ENCODE results near the gene LTBP1. TPM values are rescaled to one million over a fixed set of nuclear protein-coding genes. Genes with fewer than 3 reads are reported as not detected.

The LTBP1 gene
- total and polyA plus RNA-seq, 2 experiments from 2014 or later: 35.6 to 68.9 TPM

- no peak for DNase-seq (ENCODE audit: low spot score)
- Histone ChIP-seq H3K9me3 (ENCODE audit: low read depth) (no peaks in the 10 kb centered on the region), H3K4me1 (ENCODE audit: insufficient read depth) (no peaks in the 10 kb centered on the region), H3K27me3 (no peaks in the 10 kb centered on the region), H3K4me2 (no peak overlapping the region), H3K36me3 (replicated peaks; ENCODE audit: insufficient read depth, low read depth) (no peaks in the 10 kb centered on the region), H3K79me2 (no peaks in the 10 kb centered on the region), H2AFZ (no peak overlapping the region), H3K9me2 (replicated peaks; ENCODE audit: insufficient read depth) (no peaks in the 10 kb centered on the region), H3K27ac (no peak overlapping the region), H4K20me1 (ENCODE audit: insufficient read depth, poor library complexity, severe bottlenecking) (no peaks in the 10 kb centered on the region), H3K4me3 (no peak overlapping the region)
- 95% methylated on average over 4 of the region's 4 CpGs for WGBS (ENCODE audit: low lambda C conversion rate, missing lambda C conversion rate)
- no peak for TF ChIP-seq EZH2 (IDR thresholded peaks at IDR 0.05; ENCODE audit: borderline replicate concordance)
- TF ChIP-seq EZH2phosphoT487 (IDR thresholded peaks at IDR 0.05; ENCODE audit: low read depth, severe bottlenecking, unreplicated experiment): no peak
- no peak for TF ChIP-seq CTCF (IDR thresholded peaks at IDR 0.05; ENCODE audit: poor library complexity)
Observed at GRCh38 chr2:33337981-33338380, 391.2 kb downstream of the LTBP1 start.

GRCh38 chr2:33339269-33339668 lies 392.5 kb downstream of the LTBP1 start:
- no peaks in the 10 kb centered on the region for H3K36me3 ChIP-seq (replicated peaks; ENCODE audit: insufficient read depth, low read depth)
- no peaks in the 10 kb centered on the region for H3K4me1 ChIP-seq (ENCODE audit: insufficient read depth)
- no peak overlapping the region for H3K27ac ChIP-seq
- H3K4me3 ChIP-seq: no peak overlapping the region
- TF ChIP-seq CTCF (IDR thresholded peaks at IDR 0.05; ENCODE audit: poor library complexity): no peak
- WGBS (ENCODE audit: low lambda C conversion rate, missing lambda C conversion rate): 84% methylated on average over 5 of the region's 5 CpGs
- no peak overlapping the region for H2AFZ ChIP-seq
- H4K20me1 ChIP-seq (ENCODE audit: insufficient read depth, poor library complexity, severe bottlenecking): no peaks in the 10 kb centered on the region
- no peaks in the 10 kb centered on the region for H3K9me2 ChIP-seq (replicated peaks; ENCODE audit: insufficient read depth)
- H3K4me2 ChIP-seq: no peak overlapping the region
- H3K79me2 ChIP-seq: no peaks in the 10 kb centered on the region
- DNase-seq (ENCODE audit: low spot score): no peak
- H3K27me3 ChIP-seq: no peaks in the 10 kb centered on the region
- no peaks in the 10 kb centered on the region for H3K9me3 ChIP-seq (ENCODE audit: low read depth)

GRCh38 chr2:33340280-33340679 lies 393.5 kb downstream of the LTBP1 start:
- no peak overlapping the region for H3K27ac ChIP-seq
- no peak overlapping the region for H2AFZ ChIP-seq
- no peaks in the 10 kb centered on the region for H3K9me3 ChIP-seq (ENCODE audit: low read depth)
- no peaks in the 10 kb centered on the region for H3K4me1 ChIP-seq (ENCODE audit: insufficient read depth)
- no peak overlapping the region for H3K4me3 ChIP-seq
- no peaks in the 10 kb centered on the region for H3K9me2 ChIP-seq (replicated peaks; ENCODE audit: insufficient read depth)
- no peak overlapping the region for H3K4me2 ChIP-seq
- no peaks in the 10 kb centered on the region for H3K79me2 ChIP-seq
- 93% methylated on average over 6 of the region's 6 CpGs for WGBS (ENCODE audit: low lambda C conversion rate, missing lambda C conversion rate)
- no peak for DNase-seq (ENCODE audit: low spot score)
- no peaks in the 10 kb centered on the region for H3K27me3 ChIP-seq
- H3K36me3 ChIP-seq (replicated peaks; ENCODE audit: insufficient read depth, low read depth): no peaks in the 10 kb centered on the region
- TF ChIP-seq CTCF (IDR thresholded peaks at IDR 0.05; ENCODE audit: poor library complexity) (no peak), EZH2 (IDR thresholded peaks at IDR 0.05; ENCODE audit: borderline replicate concordance) (no peak), EZH2phosphoT487 (IDR thresholded peaks at IDR 0.05; ENCODE audit: low read depth, severe bottlenecking, unreplicated experiment) (no peak)
- no peaks in the 10 kb centered on the region for H4K20me1 ChIP-seq (ENCODE audit: insufficient read depth, poor library complexity, severe bottlenecking)

GRCh38 chr2:33342171-33342570 lies 395.4 kb downstream of the LTBP1 start:
- H3K36me3 ChIP-seq (replicated peaks; ENCODE audit: insufficient read depth, low read depth): no peaks in the 10 kb centered on the region
- no peaks in the 10 kb centered on the region for H3K79me2 ChIP-seq
- WGBS (ENCODE audit: low lambda C conversion rate, missing lambda C conversion rate): 82% methylated on average over 5 of the region's 5 CpGs
- no peak overlapping the region for H2AFZ ChIP-seq
- H3K27me3 ChIP-seq: no peaks in the 10 kb centered on the region
- no peaks in the 10 kb centered on the region for H4K20me1 ChIP-seq (ENCODE audit: insufficient read depth, poor library complexity, severe bottlenecking)
- TF ChIP-seq EZH2 (IDR thresholded peaks at IDR 0.05; ENCODE audit: borderline replicate concordance) (no peak), EZH2phosphoT487 (IDR thresholded peaks at IDR 0.05; ENCODE audit: low read depth, severe bottlenecking, unreplicated experiment) (no peak), CTCF (IDR thresholded peaks at IDR 0.05; ENCODE audit: poor library complexity) (no peak)
- H3K4me1 ChIP-seq (ENCODE audit: insufficient read depth): no peaks in the 10 kb centered on the region
- no peak for DNase-seq (ENCODE audit: low spot score)
- H3K9me2 ChIP-seq (replicated peaks; ENCODE audit: insufficient read depth): no peaks in the 10 kb centered on the region
- no peaks in the 10 kb centered on the region for H3K9me3 ChIP-seq (ENCODE audit: low read depth)
- H3K27ac ChIP-seq: no peak overlapping the region
- no peak overlapping the region for H3K4me2 ChIP-seq
- no peak overlapping the region for H3K4me3 ChIP-seq

Measured in hepatocyte (in vitro differentiated cells).